ENCODE measurements around the gene PSPC1.

The PSPC1 gene

DNA sequence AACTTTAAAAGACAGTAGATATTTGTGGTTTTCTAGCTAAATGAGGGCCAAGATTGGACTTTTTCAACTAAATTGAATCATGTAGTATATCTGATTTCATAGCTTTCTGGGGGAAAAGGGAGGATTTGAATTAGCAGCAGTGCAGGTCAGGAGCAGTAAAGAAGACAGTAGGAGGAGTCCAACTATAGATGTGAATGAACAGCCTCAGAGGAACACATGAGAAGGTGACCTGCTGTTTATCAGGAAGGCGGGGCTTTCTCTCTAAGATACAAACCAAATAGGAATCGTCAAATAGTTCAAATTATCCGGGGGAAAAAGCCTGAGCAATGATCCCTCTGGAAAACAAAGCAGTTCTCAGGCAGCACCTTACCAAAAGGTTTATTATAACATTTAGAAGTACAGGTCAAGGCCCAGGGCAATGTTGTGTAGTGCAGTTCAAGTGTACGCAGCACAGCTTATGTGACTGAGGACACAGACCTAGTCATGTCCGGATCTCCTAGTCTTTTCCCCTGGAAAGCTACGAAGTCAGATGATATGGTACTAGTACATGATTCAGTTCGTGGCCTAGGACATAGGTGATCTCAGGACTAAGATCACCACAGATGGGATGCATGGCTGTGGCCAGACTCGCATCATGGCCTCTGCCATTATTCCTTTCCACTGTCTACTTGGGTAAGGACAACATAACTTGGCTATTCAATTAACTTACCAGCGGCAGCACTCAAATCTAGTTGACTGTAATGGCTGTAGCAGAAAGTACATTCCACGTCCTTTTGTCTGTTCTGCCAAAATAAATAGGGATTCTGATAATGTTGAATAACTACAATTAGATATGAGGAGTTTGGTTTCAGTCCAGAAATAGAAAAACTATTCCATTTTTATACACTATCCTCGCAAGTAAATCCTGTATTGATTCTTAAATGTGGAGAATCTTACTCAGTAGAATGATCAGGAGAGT, 109.0 kb downstream of the PSPC1 start:
- no peak for DNase-seq (ENCODE audit: low read depth)

DNA sequence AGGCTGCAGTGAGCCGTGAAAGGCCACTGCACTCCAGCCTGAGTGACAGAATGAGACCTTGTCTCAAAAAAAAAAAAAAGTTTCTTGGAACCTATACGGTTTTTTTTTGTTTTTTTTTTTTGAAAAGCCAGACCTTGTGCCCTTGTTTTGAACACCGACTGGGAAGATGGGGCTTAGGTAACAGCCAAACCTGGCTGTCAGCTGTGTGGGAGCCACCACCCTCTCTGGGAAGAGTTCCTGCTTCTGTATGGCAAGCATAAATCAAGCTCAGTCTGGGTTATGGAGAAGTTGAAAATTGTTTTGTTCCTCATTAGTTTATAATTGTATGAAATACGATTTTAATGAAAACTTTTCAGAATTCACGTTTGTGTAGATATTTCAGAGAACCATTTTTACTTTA, 109.8 kb downstream of the PSPC1 start:
- DNase-seq (ENCODE audit: low read depth) = no peak

DNA sequence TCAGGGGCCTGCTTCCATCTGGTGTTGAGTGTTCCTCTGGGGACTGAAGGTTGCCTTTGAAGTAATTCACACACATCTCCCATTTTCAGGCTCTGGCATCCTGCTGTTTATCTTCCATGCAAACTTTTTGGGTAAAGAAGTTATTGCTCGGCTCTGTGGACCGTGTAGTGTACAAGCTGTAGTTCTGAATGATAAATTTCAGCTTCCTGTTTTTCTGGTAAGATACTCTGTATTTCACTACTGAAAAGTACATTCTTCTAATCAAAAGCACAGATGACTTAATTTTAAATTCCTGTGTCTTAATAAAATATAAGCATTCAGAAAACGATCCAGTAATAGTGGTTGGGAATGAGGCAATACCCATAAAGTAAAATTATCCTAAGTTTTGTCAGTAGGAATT, 112.6 kb downstream of the PSPC1 start:
- DNase-seq (ENCODE audit: low read depth) = no peak

DNA sequence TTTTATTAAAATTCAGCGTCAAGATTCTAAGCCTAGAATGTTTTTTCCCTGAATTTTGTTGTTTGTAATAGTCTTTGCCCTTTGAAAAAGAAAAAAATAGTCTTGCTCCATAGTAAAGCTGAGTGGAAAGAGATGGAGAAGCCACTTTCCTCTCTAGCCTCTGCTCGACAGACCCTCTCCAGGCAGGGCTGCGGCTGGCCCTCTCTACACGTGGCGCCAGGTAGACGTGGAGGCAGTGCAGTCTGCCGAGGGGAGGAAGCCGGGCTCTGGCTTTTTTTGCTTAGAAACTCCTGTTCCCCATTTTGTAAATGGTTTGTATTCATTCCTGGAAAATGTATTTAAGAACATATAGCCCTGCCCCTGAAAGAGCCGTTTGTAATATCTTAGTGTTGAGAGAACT, 114.0 kb downstream of the PSPC1 start:
- no peak for DNase-seq (ENCODE audit: low read depth)

DNA sequence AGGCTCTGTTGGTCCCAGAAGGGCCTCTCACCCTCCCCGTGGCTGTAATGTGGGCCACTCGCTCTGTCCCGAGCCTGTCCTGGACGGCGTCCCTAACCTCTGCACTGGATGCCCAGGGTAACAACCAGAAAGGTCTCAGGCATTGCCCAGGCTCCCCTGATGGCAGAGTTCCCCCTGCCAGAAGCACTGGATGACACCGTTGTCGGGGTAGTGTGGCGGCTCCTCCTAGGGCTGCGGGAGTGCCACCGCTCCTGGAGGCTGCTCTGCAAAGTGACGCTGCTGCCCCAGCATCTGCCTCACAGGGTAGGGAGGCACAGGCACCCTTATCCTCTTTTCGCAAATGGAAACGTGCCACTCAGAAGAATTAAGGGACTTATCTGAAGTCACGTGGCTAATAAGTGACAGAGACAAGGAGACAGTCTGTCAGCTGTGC, 117.3 kb downstream of the PSPC1 start:
- no peak for DNase-seq (ENCODE audit: low read depth)

DNA sequence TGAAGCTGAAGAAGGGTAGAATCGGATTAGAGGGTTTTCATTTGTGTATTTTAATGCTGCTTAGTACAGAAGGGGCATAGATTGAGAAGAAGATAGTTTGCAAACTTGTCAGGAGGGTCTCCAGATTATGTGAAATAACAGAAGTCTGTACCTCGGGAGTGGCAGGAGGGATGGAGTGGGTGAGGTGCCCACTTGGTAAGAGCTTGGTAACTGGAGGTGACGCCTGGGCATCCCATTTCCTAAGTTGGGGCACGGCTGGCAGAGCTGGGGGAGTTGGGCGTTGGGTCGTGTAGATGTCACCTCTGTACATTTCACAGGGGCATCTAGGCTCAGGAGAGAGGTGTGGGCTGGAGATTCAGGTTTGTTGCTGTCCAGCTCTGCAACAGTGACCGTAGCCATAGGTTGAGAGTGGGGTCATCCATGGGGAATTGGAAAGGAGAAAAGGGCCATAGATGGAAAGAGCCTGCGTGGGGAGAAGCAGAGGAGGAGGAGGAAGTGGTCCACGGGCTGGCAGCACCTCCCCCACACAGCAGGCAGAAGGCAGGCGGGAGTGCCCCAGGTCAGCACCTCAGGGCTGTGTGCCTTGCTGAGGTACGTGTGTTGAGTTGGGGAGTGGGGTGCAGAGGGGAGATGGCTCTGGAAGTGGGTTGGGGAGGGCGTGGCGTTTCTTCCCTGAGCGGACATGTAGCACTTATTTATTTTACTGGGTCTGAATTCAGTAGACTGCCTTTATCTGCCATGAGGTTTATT, 118.1 kb downstream of the PSPC1 start:
- no peak for DNase-seq (ENCODE audit: low read depth)

DNA sequence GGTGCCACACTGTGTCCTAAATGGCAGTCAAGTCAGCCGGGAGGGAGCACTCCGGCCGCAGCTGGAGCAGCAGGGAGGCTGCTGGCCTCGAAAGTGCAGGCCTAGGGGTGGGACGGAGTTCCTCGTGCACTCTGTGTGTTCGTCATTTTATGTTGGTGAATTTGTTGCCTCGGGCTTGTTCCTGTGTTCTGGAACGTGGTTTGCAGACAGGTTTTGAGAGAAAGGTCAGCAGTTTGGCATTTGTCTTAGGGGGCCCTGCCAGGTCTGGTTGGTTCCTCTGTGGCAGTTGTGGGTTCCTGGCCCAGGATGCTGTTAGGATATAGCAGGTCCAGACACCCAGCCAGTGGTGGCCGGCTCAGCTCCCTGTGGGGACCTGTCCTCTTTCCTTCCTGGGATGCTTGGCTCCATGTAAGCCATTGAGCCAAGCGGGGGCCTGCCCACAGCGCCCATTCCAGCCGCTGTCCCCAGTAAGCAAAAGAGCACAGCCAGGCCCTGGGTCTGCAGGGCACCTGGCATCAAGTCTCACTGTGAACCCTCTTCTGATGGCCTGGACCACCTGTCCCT, 119.2 kb downstream of the PSPC1 start:
- no peak for DNase-seq (ENCODE audit: low read depth)

DNA sequence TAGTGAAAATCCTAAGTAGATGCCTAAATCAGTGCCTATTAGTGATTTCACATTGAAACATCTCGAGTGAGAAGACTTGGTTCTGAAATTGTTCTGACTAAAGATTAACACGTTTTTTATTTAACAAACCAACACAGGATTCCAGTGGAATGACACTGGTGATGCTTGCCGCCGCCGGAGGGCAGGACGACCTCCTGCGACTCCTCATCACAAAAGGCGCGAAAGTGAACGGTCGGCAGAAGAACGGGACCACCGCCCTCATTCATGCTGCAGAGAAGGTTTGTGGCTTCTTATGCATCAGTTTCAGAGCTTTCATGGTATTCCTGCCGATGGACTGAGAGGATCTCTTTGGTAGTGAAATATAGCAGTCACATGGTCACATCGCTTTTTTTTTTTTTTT, 121.2 kb downstream of the PSPC1 start:
- no peak for DNase-seq (ENCODE audit: low read depth)

DNA sequence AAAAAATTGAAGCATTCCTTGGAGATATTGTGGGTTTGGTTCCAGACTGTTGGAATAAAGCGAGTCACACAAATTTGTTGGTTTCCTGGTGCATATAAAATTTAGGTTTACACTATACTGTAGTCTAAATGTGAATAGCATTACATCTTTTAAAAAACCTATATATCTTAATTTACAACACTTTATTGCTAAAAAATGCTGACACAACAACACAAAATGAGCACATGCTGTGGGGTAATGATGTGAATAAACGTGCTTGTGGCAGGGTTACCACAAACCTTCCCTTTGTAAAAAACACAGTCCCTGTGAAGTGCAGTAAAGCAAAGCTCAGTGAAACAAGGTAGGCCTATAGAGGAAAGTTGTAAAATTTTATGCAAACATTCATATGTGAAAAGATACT, 121.6 kb downstream of the PSPC1 start:
- DNase-seq (ENCODE audit: low read depth) = no peak

DNA sequence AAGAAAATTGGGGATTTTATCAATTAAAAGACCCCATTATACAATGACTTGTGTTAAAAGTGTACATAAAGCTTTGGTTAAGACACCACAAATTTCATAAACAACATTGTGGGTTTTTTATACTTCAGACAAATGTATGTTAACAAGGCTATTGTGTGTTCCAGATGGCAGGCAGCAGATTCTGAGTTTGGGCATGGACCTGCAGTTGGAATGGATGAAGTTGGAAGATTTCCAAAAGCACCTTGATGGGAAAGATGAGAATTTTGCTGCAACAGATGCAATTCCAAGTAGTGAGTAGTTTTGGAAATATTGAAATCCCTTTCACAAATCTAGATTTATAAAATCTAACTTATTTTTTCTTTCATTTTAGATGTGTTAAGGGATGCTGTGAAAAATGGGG, 123.9 kb downstream of the PSPC1 start:
- DNase-seq (ENCODE audit: low read depth) = no peak

DNA sequence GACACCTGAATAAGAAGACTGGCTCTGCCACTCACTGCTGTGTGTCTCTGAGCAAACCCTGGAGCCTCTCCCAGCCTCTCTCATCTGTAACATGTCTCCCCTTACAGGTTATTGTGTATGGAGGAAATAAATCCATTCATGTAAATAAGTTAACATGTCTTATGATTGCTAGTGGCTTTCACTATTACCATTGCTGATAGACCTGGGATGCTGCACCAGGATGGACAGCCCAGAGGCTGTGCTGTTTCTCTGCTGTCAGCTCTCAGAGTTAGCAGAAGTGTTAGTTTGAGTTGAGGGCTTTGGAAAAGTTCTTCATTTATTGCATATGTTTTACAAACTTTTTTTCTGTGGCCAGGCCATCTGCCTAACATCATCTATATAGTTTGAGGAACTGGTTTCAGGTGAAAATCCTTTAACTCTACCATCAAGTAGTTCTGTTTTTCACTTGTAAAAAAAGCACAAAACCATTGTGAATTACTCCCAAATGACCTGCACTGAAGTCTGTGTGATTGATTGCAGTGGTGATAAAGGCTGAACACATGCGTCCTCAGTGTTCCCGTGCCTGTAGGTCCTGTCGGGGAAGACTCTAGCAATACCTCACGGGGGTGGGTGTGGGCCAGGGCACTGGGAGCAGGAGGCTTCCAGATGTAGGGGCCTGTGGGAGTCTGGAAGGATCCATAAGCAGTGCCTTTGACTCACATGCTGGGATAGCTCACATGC, 124.7 kb downstream of the PSPC1 start:
- no peak for DNase-seq (ENCODE audit: low read depth)
